ENCODE measurements around the gene ANKRD66.

The ANKRD66 gene

DNA sequence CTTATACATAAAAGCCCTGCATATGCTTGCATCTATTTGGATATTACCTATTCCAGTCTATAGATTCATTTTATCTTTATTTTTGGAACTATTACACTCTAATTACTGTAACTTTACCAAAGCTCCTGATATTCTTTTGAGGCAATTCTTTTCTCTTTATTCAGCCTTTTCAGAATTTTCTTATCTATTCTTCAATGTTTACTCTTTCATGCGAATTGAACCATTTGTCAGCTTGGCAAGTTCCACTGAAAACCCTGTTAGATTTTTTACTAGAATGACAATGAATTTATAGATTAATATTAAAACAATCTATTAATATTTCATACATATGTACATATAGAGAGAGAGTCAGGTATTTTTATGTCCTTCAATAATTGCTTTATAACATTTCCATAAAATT is 45.9 kb downstream of the ANKRD66 start:
- DNase-seq, result no peak

DNA sequence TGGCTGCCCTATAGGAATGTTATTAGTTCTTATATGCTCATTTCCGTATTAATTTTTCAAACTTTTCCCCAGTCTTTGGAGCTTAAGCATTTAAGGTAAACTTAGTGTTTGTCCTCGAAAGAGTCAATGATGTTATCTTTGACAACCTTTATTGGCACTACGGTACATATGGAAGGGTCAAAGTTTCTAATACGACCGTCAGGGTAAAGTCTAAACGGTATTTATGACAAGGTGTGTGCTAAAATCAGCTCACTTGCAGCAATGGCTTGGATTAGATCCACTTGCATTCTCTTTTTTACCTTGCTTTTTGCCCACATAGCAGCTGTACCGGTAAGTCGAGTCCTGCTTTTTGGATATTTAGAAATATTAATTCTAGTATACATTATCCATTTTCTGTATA is 46.4 kb downstream of the ANKRD66 start, which contains the start of gene MEP1A:
Gene MEP1A, plus strand, starts transcription at position 252 of the 400 bp plus-strand sequence. Its CDS starts 10 bp downstream, at position 262.
- no peak for DNase-seq

DNA sequence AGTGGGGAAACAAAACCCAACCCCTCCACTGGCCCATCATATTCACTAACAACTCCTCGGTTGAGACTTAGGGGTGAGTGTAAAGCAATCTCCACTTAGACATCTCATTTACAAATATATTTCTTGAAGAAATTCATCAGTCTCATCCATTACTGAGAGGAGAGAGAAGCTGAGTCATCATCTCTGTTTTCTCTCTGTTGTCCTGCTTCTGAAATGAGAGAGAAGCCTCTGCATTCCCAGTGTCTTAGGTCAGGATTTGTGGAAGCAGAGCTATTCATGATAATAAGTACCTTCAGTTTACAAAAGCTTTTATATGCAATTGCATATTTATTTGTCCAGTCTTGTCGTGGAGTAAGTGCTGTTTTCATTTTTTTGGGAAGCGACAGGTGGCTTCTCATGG is 47.3 kb downstream of the ANKRD66 start:
- DNase-seq, result no peak

DNA sequence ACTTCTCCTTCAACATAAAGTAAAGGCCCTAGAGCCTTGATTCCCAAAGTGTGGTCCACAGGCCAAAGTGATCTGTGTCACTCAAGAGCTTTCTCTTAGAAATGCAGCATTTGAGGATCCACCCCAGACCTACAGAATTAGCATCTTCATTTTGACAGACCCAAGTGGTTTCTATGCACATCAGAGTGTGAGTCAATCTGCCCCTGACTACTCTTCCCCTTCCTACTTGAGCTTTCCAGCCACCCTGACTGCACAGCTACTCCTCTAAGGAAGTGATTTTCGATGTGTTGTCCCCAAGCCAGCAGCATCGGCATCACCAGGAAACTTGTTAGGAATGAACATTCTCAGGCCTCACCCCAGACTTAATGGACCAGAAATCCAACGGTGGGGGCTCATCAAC is 49.1 kb downstream of the ANKRD66 start:
- no peak for DNase-seq

DNA sequence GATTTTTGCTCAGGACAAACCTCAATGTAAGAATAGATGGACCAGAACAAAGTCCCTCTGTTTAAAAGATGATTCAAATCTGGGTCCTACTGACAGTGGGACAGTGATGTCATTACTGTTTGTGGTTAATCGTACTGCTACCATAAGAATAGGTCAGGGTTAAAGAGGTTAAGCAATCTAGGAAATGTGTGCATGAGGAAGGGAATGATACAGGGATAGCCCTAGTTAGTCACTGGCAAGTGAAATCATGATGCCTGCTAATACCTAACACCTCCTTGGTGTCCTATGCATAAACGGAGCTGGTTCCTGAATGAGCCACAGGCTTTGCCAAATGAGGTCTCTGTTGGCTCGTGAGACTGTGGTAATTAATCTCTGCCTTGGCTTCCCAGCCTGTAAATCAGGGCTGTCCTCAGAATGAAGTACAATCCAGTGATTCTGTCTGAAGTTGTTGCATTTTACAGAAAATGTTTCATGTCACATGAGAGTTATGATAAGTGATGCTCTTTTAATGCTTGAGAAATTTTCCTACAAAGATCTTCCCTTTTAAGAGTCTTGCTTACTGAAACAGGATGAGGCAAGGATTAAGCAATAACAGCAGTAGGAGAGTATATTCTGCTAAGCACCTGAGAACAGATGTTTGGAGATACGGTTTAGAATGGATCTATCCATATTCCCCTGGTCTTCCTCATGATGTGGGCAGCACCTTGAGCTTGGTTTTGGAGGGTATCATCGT is 50.3 kb downstream of the ANKRD66 start:
- no peak for DNase-seq

DNA sequence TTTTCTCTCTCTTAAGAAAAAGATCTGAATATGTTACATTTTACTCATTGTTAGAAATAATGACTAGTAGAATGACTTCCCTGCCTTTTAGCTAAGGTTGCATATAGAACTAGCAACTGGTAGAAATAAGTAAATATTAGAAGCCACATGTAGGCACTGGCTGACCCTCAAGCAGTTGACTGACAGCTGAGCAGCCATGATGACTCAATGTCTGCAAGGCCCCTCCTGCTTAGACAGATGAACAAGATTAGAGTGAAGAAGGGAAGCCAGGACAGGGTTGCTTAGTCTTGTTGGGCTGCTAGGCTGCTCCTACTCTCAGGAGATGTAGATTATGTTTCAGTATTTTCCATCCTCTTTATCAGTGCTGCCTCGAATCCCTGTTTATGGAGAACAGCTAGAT is 52.9 kb downstream of the ANKRD66 start:
- DNase-seq, result no peak

DNA sequence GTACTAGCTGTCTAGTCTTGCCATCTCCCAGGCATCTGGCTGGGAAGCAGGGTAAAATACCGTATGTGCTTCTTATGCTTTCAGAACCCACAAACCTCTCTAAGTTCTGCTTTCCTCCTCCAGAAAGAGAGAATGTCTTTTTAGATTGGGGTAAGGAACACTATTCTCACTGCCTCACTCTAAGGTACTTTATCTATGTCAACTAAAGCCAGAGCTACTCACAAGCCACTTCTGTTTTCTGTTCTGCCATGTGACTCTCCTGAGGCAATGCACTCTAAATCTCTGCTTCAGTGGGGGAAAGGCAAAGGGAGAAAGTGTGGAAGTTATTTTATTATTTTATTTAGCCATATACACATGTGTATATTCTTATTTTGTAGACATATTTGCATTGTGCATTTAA is 62.1 kb downstream of the ANKRD66 start:
- DNase-seq, result no peak

Measured in activated gamma-delta T cell (primary cell).